ENCODE data around the gene GABRA5.

GABRA5 gene

DNA sequence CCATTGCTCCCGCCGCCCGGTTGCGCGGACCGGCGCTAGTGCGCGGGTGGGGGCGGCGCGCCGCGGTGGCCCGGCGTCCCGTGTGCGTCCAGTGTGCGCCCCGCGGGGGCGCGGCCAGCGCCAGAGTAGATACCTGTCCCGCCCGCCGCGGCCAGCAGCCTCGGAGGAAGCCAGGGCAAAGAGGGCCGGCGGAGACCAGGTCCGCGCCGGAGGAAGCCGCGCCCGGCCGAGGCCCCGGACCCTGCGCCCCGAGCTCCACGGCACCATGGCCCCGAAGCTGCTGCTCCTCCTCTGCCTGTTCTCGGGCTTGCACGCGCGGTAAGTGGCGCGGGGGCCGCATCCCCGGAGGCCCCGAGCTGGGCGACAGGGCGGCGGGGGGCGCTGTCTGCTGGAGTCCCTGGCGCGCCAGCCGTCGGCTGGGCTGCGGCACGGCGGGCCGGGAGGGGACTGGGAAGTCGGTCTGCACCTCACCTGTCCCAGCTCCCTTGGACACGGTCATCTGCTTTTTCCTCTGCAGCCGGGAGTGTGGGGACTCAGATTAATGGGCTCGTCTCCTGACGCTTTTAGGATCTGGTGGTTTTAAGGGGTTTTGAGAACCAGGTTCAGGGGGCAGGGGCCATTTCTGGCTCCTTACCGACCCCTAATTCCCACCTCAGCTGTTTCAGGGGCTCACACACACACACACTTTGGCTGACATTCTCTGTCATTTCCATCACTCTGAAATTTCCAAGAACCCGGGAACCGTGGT is 104.6 kb downstream of the GABRA5 start:
- DNase-seq (ENCODE audit: insufficient read length, low spot score) (no peak), FAIRE-seq (no peak)
- TF ChIP-seq POLR2A (IDR thresholded peaks at IDR 0.05; ENCODE audit: low read depth, low read length), result no peak

- no peak for FAIRE-seq
- DNase-seq (ENCODE audit: insufficient read length, low spot score), result no peak
- TF ChIP-seq POLR2A (IDR thresholded peaks at IDR 0.05; ENCODE audit: low read depth, low read length), result no peak
These were observed 105.8 kb downstream of the GABRA5 start for GRCh38 chr15:26972636-26973035.

DNA sequence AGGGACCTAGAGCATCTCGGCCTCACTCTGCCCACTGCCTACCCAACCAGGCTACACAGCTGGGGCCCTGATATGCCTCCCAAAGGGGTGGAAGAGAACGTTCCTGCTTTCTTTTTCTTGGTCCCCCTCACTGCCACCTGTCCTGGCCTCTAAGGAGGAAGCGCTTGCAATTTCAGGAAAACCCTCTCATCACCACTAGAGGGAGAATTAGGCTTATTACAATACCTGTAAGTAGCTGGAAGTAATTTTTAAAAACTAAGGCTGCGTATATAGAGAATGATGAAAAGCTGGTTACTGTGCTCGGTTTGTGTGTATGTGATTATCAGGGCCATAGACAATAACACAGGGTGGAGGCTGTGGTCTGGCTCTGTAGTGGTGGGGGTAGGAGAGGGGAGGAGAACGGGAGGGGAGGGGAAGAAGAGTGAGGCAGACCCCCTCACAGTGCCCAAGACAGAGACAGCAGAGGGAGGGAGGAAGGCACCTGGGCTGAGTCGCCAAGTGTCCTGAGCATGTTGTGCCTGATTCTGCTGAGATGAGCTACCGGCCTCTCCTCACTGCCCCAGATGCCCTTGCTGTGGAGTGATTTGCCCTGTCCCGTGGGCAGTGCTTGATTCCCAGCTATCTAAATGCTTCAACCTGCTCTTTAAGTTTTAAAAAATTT is 107.4 kb downstream of the GABRA5 start:
- TF ChIP-seq POLR2A (IDR thresholded peaks at IDR 0.05; ENCODE audit: low read depth, low read length), result no peak
- DNase-seq (ENCODE audit: insufficient read length, low spot score), result no peak
- no peak for FAIRE-seq

DNA sequence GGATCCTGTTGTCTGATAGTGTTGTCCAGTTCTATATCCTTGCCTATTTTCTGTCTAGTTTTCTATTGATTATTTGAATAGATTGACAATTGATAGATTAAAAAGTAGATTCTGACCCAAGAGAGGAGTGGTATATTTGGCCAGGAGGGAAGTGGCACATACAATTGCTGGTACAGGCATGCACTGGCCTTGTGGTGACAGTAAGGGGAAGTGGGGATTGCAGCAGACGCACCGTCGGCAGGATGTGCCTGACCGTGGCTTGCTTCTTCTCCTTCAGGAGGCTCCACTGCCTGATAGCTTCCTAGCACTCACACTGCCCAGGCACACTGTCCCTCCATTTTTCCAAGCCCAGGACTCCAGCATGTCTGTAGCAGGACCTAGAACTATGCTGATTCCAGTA is 114.6 kb downstream of the GABRA5 start:
- DNase-seq (ENCODE audit: insufficient read length, low spot score) (no peak), FAIRE-seq (no peak)
- TF ChIP-seq POLR2A (IDR thresholded peaks at IDR 0.05; ENCODE audit: low read depth, low read length), result no peak

DNA sequence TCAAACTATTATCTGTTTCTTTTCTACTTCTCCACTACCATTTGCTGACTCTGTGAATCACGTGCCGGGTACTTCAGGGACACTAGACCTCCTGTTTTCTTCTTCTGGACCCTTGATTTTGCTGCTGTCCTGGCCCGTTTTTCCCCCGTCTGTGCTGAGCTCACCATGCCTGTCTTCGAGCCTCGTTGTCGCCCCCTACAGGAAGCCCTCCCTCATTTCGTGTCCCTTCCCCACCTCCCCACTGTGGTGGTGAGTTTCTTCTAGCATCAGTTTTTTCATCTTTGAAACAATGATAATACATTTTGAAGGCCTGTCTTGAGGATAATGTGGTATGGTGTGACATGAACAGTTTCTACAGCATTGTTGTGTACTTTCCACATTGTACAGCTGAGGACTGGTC is 117.0 kb downstream of the GABRA5 start:
- no peak for FAIRE-seq
- DNase-seq (ENCODE audit: insufficient read length, low spot score), result no peak
- no peak for TF ChIP-seq POLR2A (IDR thresholded peaks at IDR 0.05; ENCODE audit: low read depth, low read length)

DNA sequence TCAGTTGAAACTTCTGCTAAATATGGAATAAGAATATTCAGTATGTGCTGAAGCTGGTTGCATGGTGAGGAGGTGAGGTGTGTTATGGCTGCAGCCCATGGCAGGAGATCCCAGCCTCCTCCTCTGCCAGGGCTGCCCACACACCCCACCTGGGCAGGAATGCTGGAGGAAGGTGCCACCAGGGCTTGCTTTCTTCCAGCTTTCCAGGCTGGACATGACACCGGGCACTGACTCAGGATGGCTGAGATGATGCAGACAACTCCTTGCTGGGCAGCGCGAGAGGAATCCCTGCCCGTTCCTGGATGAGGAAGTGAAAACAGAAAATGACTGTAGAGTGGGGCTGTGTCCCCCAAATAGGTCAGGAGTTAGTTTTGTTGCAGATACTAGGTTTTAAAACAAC is 118.2 kb downstream of the GABRA5 start:
- TF ChIP-seq POLR2A (IDR thresholded peaks at IDR 0.05; ENCODE audit: low read depth, low read length), result no peak
- DNase-seq (ENCODE audit: insufficient read length, low spot score) (no peak), FAIRE-seq (no peak)

GRCh38 chr15:26996250-26996649 is 129.4 kb downstream of the GABRA5 start:
- DNase-seq (ENCODE audit: insufficient read length, low spot score) (no peak), FAIRE-seq (no peak)
- no peak for TF ChIP-seq POLR2A (IDR thresholded peaks at IDR 0.05; ENCODE audit: low read depth, low read length)
